K562 (cell line): Measurements from ENCODE around the gene TXK. TPM values are rescaled to one million over a fixed set of nuclear protein-coding genes. Genes with fewer than 3 reads are reported as not detected.

ENCODE experiments used
- ATAC-seq: fragments of 200-7000 bp; cut with Tn5 transposase; 3 replicates; pipeline ENCODE4 v1.9.1; 2020; ENCODE audit warnings: moderate library complexity
- BruUV-seq: library from RNA; stranded (reverse); fragments of 400-500 nt; replicated peaks from 2 replicates; lab custom pipeline; 2021; lab: Mats Ljungman, UMichigan
- CTCF ChIA-PET: fragments of 300-600 bp; formaldehyde crosslinking; extraction: SDS; loops from one replicate; lab custom pipeline; 2021; ENCODE audit warnings: low intra/inter-chr PET ratio; lab: Yijun Ruan, JAX
- POLR2A ChIA-PET: fragments of 300-600, 350-650 bp; sonication (Branson Sonifier 250); formaldehyde crosslinking; extraction: SDS; loops from one replicate; lab custom pipeline; 2021; ENCODE audit warnings: antibody characterized with exemption, inconsistent platforms; lab: Yijun Ruan, JAX
- DNase-seq, 4 experiments: peaks; one replicate each; pipeline versions ENCODE4 v3.0.0 to v3.0.0-alpha.2; 2011 to 2018; ENCODE audit warnings: low spot score in 3 of 4, mixed read lengths in 3 of 4; ENCODE audit errors: extremely low read depth in 1 of 4
- FAIRE-seq: peaks from 2 replicates; lab custom pipeline; 2011; peaks lifted over from hg19 to GRCh38; lab: Jason Lieb, UNC
- H2AFZ ChIP-seq: 2 replicates; pipeline ENCODE4 v1.6.0; 2011; ENCODE audit warnings: low read depth, low read length, control low read depth, inconsistent platforms
- H3K27ac ChIP-seq: fragments of 200-600 bp; 3 replicates; pipeline ENCODE4 v1.8.0; 2011; ENCODE audit warnings: low read depth, mild to moderate bottlenecking, control low read depth, inconsistent platforms, low read length, moderate library complexity, mixed read lengths; ENCODE audit errors: extremely low read depth
- H3K27me3 ChIP-seq, 2 experiments: fragments of 300-600 bp in 1 of 2; 2 replicates in 1 of 2; 3 replicates in 1 of 2; pipeline versions ENCODE4 v1.6.0 to v1.8.0; 2011; ENCODE audit warnings: inconsistent platforms in 2 of 2, low read length in 2 of 2, mild to moderate bottlenecking in 1 of 2, mixed read lengths in 1 of 2, moderate library complexity in 1 of 2; ENCODE audit not compliant: control insufficient read depth in 2 of 2, insufficient read depth in 2 of 2
- H3K36me3 ChIP-seq: fragments of 300-600 bp; 3 replicates; pipeline ENCODE4 v1.8.0; 2011; ENCODE audit warnings: mild to moderate bottlenecking, low read length, inconsistent platforms; ENCODE audit not compliant: control insufficient read depth, insufficient read depth
- H3K4me1 ChIP-seq, 2 experiments: fragments of 200-600 bp in 1 of 2; replicated peaks in 1 of 2; 2 replicates in 1 of 2; 3 replicates in 1 of 2; pipeline versions ENCODE4 v1.5.1 to v1.8.0; 2011; ENCODE audit warnings: inconsistent platforms in 2 of 2, low read length in 2 of 2, mild to moderate bottlenecking in 1 of 2, mixed read lengths in 1 of 2, moderate library complexity in 1 of 2; ENCODE audit not compliant: control insufficient read depth in 2 of 2, insufficient read depth in 2 of 2
- H3K4me2 ChIP-seq: 2 replicates; pipeline ENCODE4 v1.6.1; 2011; ENCODE audit warnings: low read length, control low read depth, inconsistent platforms, mixed read lengths; ENCODE audit not compliant: insufficient read depth
- H3K4me3 ChIP-seq: fragments of 200-600 bp; sonication (generic), shearing (Covaris generic); 2 replicates; pipeline ENCODE4 v1.5.1; 2016; ENCODE audit warnings: control low read depth, inconsistent platforms
- H3K79me2 ChIP-seq: fragments of 200-600 bp; 3 replicates; pipeline ENCODE4 v1.8.0; 2011; ENCODE audit warnings: low read length, inconsistent platforms; ENCODE audit not compliant: control insufficient read depth, insufficient read depth
- H3K9ac ChIP-seq, 2 experiments: 2 replicates each; pipeline versions ENCODE4 v1.6.0 to v1.6.1; 2011; ENCODE audit warnings: low read depth in 2 of 2, low read length in 2 of 2, control low read depth in 1 of 2, inconsistent platforms in 1 of 2, mild to moderate bottlenecking in 1 of 2, mixed read lengths in 1 of 2; ENCODE audit not compliant: insufficient read depth in 1 of 2
- H3K9me1 ChIP-seq: one replicate; pipeline ENCODE4 v1.6.0; 2011; ENCODE audit warnings: inconsistent platforms, mild to moderate bottlenecking, low read length, moderate library complexity; ENCODE audit not compliant: control insufficient read depth, insufficient read depth
- H3K9me3 ChIP-seq: replicated peaks from 2 replicates; pipeline ENCODE4 v1.5.1; 2011; ENCODE audit warnings: low read depth, low read length, inconsistent platforms; ENCODE audit not compliant: control insufficient read depth, insufficient read depth
- H4K20me1 ChIP-seq: replicated peaks from 2 replicates; pipeline ENCODE4 v1.6.1; 2011; ENCODE audit warnings: low read length, inconsistent platforms, mixed read lengths; ENCODE audit not compliant: control insufficient read depth, insufficient read depth
- CAMTA2 ChIP-seq: fragments of 250-450 bp; sonication (Bioruptor Pico); conservative IDR thresholded peaks from 2 replicates; pipeline ENCODE4 v1.5.1; 2022
- FOXJ3 ChIP-seq: sonication (generic); formaldehyde crosslinking; IDR thresholded peaks from 2 replicates; pipeline ENCODE4 v1.4.0; 2020; ENCODE audit warnings: mild to moderate bottlenecking, missing genetic modification reagents
- HDGF ChIP-seq: fragments of 450-650 bp; IDR thresholded peaks from 2 replicates; pipeline ENCODE4 v1.6.1; 2016
- MAFK ChIP-seq: IDR thresholded peaks from 2 replicates; pipeline ENCODE4 v1.6.1; 2011; ENCODE audit warnings: low read length, improper control_type of control experiment
- MEIS2 ChIP-seq: fragments of 450-650 bp; IDR thresholded peaks from 2 replicates; pipeline ENCODE4 v1.6.1; 2014; ENCODE audit warnings: mild to moderate bottlenecking; ENCODE audit not compliant: partially characterized antibody
- NFYB ChIP-seq: IDR thresholded peaks from 2 replicates; pipeline ENCODE4 v1.6.1; 2011; ENCODE audit warnings: mild to moderate bottlenecking, moderate library complexity; ENCODE audit not compliant: insufficient read length; ENCODE audit errors: extremely low read depth
- POLR3A ChIP-seq: IDR thresholded peaks from 2 replicates; pipeline ENCODE4 v1.6.1; 2011; ENCODE audit warnings: borderline replicate concordance, mild to moderate bottlenecking, moderate library complexity; ENCODE audit not compliant: insufficient read length, insufficient read depth; ENCODE audit errors: extremely low read depth
- SMC3 ChIP-seq: conservative IDR thresholded peaks from 2 replicates; pipeline ENCODE4 v1.6.1; 2011; ENCODE audit warnings: low read depth, low read length, improper control_type of control experiment; ENCODE audit not compliant: insufficient read depth
- SRSF1 ChIP-seq: fragments of 200-400 bp; formaldehyde crosslinking; IDR thresholded peaks from 2 replicates; pipeline ENCODE4 v1.6.1; 2017; ENCODE audit warnings: mild to moderate bottlenecking, low read depth, low read length, moderate library complexity
- ZC3H4 ChIP-seq: sonication (generic); formaldehyde crosslinking; IDR thresholded peaks from 2 replicates; pipeline ENCODE4 v1.9.0; 2021; ENCODE audit warnings: missing genetic modification reagents, borderline replicate concordance
- ZEB2 ChIP-seq: fragments of 450-650 bp; IDR thresholded peaks from 2 replicates; pipeline ENCODE4 v1.6.1; 2016
- ZKSCAN8 ChIP-seq: fragments of 200-800 bp; sonication (Bioruptor generic); IDR thresholded peaks from 2 replicates; pipeline ENCODE4 v1.6.1; 2016; ENCODE audit warnings: missing genetic modification characterization, missing compliant biosample characterization
- WGBS: fragments of 100-300 bp; shearing (Covaris generic); methylation state at CpG from one replicate; pipeline ENCODE4 v1.1.6; 2016; ENCODE audit warnings: low coverage, mixed read lengths; ENCODE audit not compliant: insufficient coverage; ENCODE audit errors: missing lambda C conversion rate; 5-methylcytosine and 5-hydroxymethylcytosine counted together
- in situ Hi-C: fragments of 300-500 bp; cut with MboI; formaldehyde crosslinking; loops from 4 replicates; pipeline ENCODE4 v1.15.0; 2018; ENCODE audit warnings: inconsistent platforms, mixed read lengths
- intact Hi-C: fragments of 100-400 bp; cut with micrococcal nuclease; formaldehyde crosslinking; loops from 2 replicates; pipeline ENCODE4 v1.14.2; 2022
- polyA plus RNA-seq, 8 experiments: library from polyadenylated mRNA; depleted of rRNA in 4 of 8; stranded (reverse) in 5 of 8; unstranded in 3 of 8; fragments of >200 nt; fragmentation: Nextera tagmentation in 2 of 8; fragmentation: Illumina TruSeq in 1 of 8; extraction: Ambion mirVana in 2 of 8; extraction: Trizol in 1 of 8; gene quantifications; 2 replicates each; pipeline versions ENCODE4 v1.2.1 to v1.2.3, GENCODE V29; 2011 to 2014; ENCODE audit warnings: inconsistent platforms in 1 of 8, missing spikeins in 1 of 8
- total RNA-seq, 7 experiments: library from RNA; depleted of rRNA in 6 of 7; stranded (reverse); fragments of >200 nt in 6 of 7; fragmentation: Illumina TruSeq in 2 of 7; extraction: Trizol in 2 of 7; gene quantifications; 2 replicates each; pipeline versions ENCODE4 v1.2.1 to v1.2.3, GENCODE V29; 2011 to 2021; ENCODE audit warnings: low replicate concordance in 1 of 7
- TF ChIP-seq, protein P1 (sequence below): sonication (generic); formaldehyde crosslinking; IDR thresholded peaks from 2 replicates; pipeline ENCODE4 v1.8.0; 2023; ENCODE audit warnings: missing genetic modification reagents, mild to moderate bottlenecking, borderline replicate concordance
- TF ChIP-seq, protein P2 (sequence below): fragments of 450-650 bp; IDR thresholded peaks from 2 replicates; pipeline ENCODE4 v1.6.1; 2016
- TF ChIP-seq, protein P3 (sequence below), 2 experiments: fragments of 450-650 bp in 1 of 2; sonication (generic) in 1 of 2; formaldehyde crosslinking; conservative IDR thresholded peaks; 2 replicates each; pipeline versions ENCODE4 v1.4.0 to v1.8.1; 2020 to 2022; ENCODE audit warnings: mild to moderate bottlenecking in 1 of 2, missing genetic modification reagents in 1 of 2

TXK gene
- total and polyA plus RNA-seq, 9 of the 15 experiments (the other 6 are each of a cell fraction or from before 2014, with no cell fraction given): 0.24 to 1.1 (median 0.45) TPM; not detected in 1

DNA sequence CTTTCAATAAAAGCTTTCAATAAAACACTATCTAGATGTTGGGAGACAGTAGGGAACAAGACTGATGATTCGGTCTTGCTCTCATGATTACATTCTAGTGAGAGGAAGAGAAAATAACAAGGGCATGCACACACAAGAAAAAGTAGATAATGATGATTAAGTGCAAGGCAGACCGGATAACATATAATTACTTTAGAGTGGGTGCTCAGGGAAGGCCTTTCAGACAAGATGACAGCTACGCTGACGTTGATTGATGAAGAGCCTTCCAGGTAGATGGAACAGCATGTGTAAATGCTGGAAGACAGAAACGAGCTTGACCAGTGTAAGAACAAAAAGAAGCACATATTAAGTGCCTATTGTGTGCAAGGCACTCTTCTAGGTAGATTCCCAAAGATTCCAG lies 43.4 kb downstream of the TXK start:
- DNase-seq: no peak
- 20% methylated on average over 5 of the region's 5 CpGs for WGBS
- H3K4me1 ChIP-seq: no peaks in the 10 kb centered on the region; a peak in 1 of 5 replicates
- no peaks in the 10 kb centered on the region for H3K79me2 ChIP-seq
- no peak overlapping the region for H3K27ac ChIP-seq
- BruUV-seq: no TSS peak
- H3K9me1 ChIP-seq: no peaks in the 10 kb centered on the region
- CTCF ChIA-PET: no interaction called here
- H3K36me3 ChIP-seq: no peaks in the 10 kb centered on the region
- no peak overlapping the region for H3K9ac ChIP-seq
- POLR2A ChIA-PET: no interaction called here
- H3K9me3 ChIP-seq: no peaks in the 10 kb centered on the region
- in situ Hi-C loops (no loop called here), intact Hi-C loops (no loop called here)
- 0 out of 5 replicates have a peak, but pooled peaks cover 0 to 2% of the 10 kb centered on the region in 2 experiments for H3K27me3 ChIP-seq
- ATAC-seq: no peak
- no peak overlapping the region for H2AFZ ChIP-seq
- FAIRE-seq: no peak
- H3K4me2 ChIP-seq: no peak overlapping the region
- H4K20me1 ChIP-seq: no peaks in the 10 kb centered on the region
- no peak overlapping the region for H3K4me3 ChIP-seq
- peak; percentile 73 for TF ChIP-seq MEIS2
- TF ChIP-seq HDGF: no peak
- no peak for TF ChIP-seq CAMTA2 (CRISPR knock-in tag)
- TF ChIP-seq SMC3: no peak
- 0 out of 2 replicates have a peak, but pooled peaks have one; percentile 34 for TF ChIP-seq ZKSCAN8 (CRISPR knock-in tag)
- TF ChIP-seq, protein P1, sequence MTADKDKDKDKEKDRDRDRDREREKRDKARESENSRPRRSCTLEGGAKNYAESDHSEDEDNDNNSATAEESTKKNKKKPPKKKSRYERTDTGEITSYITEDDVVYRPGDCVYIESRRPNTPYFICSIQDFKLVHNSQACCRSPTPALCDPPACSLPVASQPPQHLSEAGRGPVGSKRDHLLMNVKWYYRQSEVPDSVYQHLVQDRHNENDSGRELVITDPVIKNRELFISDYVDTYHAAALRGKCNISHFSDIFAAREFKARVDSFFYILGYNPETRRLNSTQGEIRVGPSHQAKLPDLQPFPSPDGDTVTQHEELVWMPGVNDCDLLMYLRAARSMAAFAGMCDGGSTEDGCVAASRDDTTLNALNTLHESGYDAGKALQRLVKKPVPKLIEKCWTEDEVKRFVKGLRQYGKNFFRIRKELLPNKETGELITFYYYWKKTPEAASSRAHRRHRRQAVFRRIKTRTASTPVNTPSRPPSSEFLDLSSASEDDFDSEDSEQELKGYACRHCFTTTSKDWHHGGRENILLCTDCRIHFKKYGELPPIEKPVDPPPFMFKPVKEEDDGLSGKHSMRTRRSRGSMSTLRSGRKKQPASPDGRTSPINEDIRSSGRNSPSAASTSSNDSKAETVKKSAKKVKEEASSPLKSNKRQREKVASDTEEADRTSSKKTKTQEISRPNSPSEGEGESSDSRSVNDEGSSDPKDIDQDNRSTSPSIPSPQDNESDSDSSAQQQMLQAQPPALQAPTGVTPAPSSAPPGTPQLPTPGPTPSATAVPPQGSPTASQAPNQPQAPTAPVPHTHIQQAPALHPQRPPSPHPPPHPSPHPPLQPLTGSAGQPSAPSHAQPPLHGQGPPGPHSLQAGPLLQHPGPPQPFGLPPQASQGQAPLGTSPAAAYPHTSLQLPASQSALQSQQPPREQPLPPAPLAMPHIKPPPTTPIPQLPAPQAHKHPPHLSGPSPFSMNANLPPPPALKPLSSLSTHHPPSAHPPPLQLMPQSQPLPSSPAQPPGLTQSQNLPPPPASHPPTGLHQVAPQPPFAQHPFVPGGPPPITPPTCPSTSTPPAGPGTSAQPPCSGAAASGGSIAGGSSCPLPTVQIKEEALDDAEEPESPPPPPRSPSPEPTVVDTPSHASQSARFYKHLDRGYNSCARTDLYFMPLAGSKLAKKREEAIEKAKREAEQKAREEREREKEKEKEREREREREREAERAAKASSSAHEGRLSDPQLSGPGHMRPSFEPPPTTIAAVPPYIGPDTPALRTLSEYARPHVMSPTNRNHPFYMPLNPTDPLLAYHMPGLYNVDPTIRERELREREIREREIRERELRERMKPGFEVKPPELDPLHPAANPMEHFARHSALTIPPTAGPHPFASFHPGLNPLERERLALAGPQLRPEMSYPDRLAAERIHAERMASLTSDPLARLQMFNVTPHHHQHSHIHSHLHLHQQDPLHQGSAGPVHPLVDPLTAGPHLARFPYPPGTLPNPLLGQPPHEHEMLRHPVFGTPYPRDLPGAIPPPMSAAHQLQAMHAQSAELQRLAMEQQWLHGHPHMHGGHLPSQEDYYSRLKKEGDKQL (CRISPR knock-in tag): no peak
- no peak for TF ChIP-seq FOXJ3 (CRISPR knock-in tag)
- no peak for TF ChIP-seq SRSF1
- TF ChIP-seq, protein P2, sequence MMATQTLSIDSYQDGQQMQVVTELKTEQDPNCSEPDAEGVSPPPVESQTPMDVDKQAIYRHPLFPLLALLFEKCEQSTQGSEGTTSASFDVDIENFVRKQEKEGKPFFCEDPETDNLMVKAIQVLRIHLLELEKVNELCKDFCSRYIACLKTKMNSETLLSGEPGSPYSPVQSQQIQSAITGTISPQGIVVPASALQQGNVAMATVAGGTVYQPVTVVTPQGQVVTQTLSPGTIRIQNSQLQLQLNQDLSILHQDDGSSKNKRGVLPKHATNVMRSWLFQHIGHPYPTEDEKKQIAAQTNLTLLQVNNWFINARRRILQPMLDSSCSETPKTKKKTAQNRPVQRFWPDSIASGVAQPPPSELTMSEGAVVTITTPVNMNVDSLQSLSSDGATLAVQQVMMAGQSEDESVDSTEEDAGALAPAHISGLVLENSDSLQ: peak; percentile 66
- TF ChIP-seq ZC3H4 (CRISPR knock-in tag): no peak
- no peak for TF ChIP-seq NFYB
- no peak for TF ChIP-seq MAFK
- TF ChIP-seq, protein P3, sequence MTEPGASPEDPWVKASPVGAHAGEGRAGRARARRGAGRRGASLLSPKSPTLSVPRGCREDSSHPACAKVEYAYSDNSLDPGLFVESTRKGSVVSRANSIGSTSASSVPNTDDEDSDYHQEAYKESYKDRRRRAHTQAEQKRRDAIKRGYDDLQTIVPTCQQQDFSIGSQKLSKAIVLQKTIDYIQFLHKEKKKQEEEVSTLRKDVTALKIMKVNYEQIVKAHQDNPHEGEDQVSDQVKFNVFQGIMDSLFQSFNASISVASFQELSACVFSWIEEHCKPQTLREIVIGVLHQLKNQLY (CRISPR knock-in tag; conservative IDR thresholded peaks at IDR 0.05): no peak
- no peak for TF ChIP-seq POLR3A
- TF ChIP-seq ZEB2: no peak
